Calu3 (cell line): ENCODE data around the gene KIR2DL1. TPM values are rescaled to one million over a fixed set of nuclear protein-coding genes. Genes with fewer than 3 reads are reported as not detected.
"Not testable (repeated sequence)": the region's sequence is repeated elsewhere in the genome, so short reads cannot be mapped to it uniquely, and the experiment has no call there.

Experiments used
- BruUV-seq: library from RNA; stranded (reverse); fragments of 400-500 nt; replicated peaks from 2 replicates; lab custom pipeline; 2021; lab: Mats Ljungman, UMichigan
- CTCF ChIA-PET: fragments of 300-600 bp; sonication (Branson Sonifier 250); formaldehyde crosslinking; loops from one replicate; lab custom pipeline; 2022; ENCODE audit warnings: antibody characterized with exemption; lab: Charles Lee
- DNase-seq: peaks from one replicate; pipeline ENCODE4 v3.0.0; 2022
- H3K27ac Mint-ChIP-seq: one replicate; pipeline ENCODE4 v1.8.0; 2022; ENCODE audit warnings: mixed read lengths; ENCODE audit not compliant: unreplicated experiment
- H3K27me3 Mint-ChIP-seq: one replicate; pipeline ENCODE4 v1.8.0; 2022; ENCODE audit warnings: mixed read lengths; ENCODE audit not compliant: unreplicated experiment
- H3K36me3 Mint-ChIP-seq: one replicate; pipeline ENCODE4 v1.8.0; 2022; ENCODE audit warnings: mild to moderate bottlenecking, moderate library complexity, mixed read lengths; ENCODE audit not compliant: insufficient read depth, unreplicated experiment
- H3K4me1 Mint-ChIP-seq: one replicate; pipeline ENCODE4 v1.8.0; 2022; ENCODE audit warnings: mild to moderate bottlenecking, low read depth, mixed read lengths; ENCODE audit not compliant: unreplicated experiment
- H3K4me3 Mint-ChIP-seq: one replicate; pipeline ENCODE4 v1.8.0; 2022; ENCODE audit warnings: mild to moderate bottlenecking, low read depth, moderate library complexity, mixed read lengths; ENCODE audit not compliant: unreplicated experiment
- H3K9me3 Mint-ChIP-seq: one replicate; pipeline ENCODE4 v1.8.0; 2022; ENCODE audit warnings: low read depth, mixed read lengths; ENCODE audit not compliant: unreplicated experiment
- CTCF ChIP-seq: fragments of 200-600 bp; IDR thresholded peaks from one replicate; pipeline ENCODE4 v1.8.0; 2022; ENCODE audit warnings: antibody characterized with exemption; ENCODE audit not compliant: unreplicated experiment
- intact Hi-C: fragments of 100-400 bp; cut with micrococcal nuclease; formaldehyde crosslinking; loops from one replicate; pipeline ENCODE4 v1.10.0; 2022; ENCODE audit not compliant: unreplicated experiment
- total RNA-seq: library from RNA; stranded (reverse); gene quantifications from 2 replicates; pipeline ENCODE4 v1.2.3, GENCODE V29; 2022

KIR2DL1 gene
- total RNA-seq, 1 experiment from 2014 or later, result not detected

- no peaks in the 10 kb centered on the region for H3K4me1 Mint-ChIP-seq
- H3K36me3 Mint-ChIP-seq, result no peaks in the 10 kb centered on the region
- no peak for DNase-seq
- CTCF ChIA-PET, result interaction anchor here (0.6 kb wide), 1 partner anchor 10 kb away, joined by 3 read pairs; no protein-coding TSS in a partner anchor
- intact Hi-C loops, result no loop called here
- no TSS peak for BruUV-seq
- TF ChIP-seq CTCF, result no peak
- no peak overlapping the region for H3K4me3 Mint-ChIP-seq
- H3K27ac Mint-ChIP-seq, result no peak overlapping the region
- peaks cover 2% of the 10 kb centered on the region for H3K9me3 Mint-ChIP-seq
- peaks cover 93% of the 10 kb centered on the region for H3K27me3 Mint-ChIP-seq
These were observed 36.3 kb downstream of the KIR2DL1 start for GRCh38 chr19:54805665-54806515.

- DNase-seq, result no peak
- no peaks in the 10 kb centered on the region for H3K36me3 Mint-ChIP-seq
- no TSS peak for BruUV-seq
- H3K27ac Mint-ChIP-seq, result no peak overlapping the region
- no peaks in the 10 kb centered on the region for H3K4me1 Mint-ChIP-seq
- peaks cover 98% of the 10 kb centered on the region for H3K27me3 Mint-ChIP-seq
- H3K9me3 Mint-ChIP-seq, result no peaks in the 10 kb centered on the region
- CTCF ChIA-PET, result no interaction called here
- intact Hi-C loops, result no loop called here
- TF ChIP-seq CTCF, result no peak
- no peak overlapping the region for H3K4me3 Mint-ChIP-seq
These were observed 36.9 kb downstream of the KIR2DL1 start for GRCh38 chr19:54806516-54806838.

DNA sequence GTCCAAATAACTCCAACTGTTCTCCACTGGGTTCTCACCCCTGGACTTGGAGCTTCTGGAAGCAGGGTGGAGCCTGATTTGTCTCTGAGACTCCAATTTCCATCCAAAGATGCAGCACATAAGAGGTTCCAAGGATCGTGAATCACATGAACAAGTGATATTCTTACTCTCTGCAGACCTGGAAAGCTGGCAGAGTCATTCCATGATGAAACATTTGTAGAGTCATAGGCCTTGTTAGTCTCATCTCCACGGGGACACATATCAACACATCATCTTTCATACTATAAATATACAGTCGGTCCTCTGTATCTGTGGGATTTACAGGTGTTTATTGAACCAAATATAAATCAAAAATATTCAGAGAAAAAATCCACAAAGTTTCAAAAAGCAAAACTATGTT is 45.0 kb downstream of the KIR2DL1 start:
- H3K27me3 Mint-ChIP-seq, result peaks cover 56% of the 10 kb centered on the region
- BruUV-seq, H3K27ac Mint-ChIP-seq, H3K4me3 Mint-ChIP-seq, CTCF ChIA-PET, intact Hi-C loops, H3K36me3 Mint-ChIP-seq, H3K9me3 Mint-ChIP-seq, H3K4me1 Mint-ChIP-seq, DNase-seq: not testable (repeated sequence)

DNA sequence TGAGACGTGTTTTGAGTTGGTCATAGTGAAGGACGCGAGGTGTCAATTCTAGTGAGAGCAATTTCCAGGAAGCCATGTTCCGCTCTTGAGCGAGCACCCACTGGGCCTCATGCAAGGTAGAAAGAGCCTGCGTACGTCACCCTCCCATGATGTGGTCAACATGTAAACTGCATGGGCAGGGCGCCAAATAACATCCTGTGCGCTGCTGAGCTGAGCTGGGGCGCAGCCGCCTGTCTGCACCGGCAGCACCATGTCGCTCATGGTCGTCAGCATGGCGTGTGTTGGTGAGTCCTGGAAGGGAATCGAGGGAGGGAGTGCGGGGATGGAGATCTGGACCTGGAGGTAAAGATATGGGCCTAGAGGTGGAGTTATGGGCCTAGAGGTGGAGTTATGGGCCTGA is 46.7 kb downstream of the KIR2DL1 start, which contains the start of gene KIR3DL1:
KIR3DL1 (plus strand) TSS at position 218 of the 400 bp plus-strand sequence.
- H3K27ac Mint-ChIP-seq, H3K4me1 Mint-ChIP-seq, intact Hi-C loops, CTCF ChIA-PET, BruUV-seq, H3K36me3 Mint-ChIP-seq, H3K9me3 Mint-ChIP-seq, DNase-seq, H3K4me3 Mint-ChIP-seq: not testable (repeated sequence)
- peaks cover 56% of the 10 kb centered on the region for H3K27me3 Mint-ChIP-seq

DNA sequence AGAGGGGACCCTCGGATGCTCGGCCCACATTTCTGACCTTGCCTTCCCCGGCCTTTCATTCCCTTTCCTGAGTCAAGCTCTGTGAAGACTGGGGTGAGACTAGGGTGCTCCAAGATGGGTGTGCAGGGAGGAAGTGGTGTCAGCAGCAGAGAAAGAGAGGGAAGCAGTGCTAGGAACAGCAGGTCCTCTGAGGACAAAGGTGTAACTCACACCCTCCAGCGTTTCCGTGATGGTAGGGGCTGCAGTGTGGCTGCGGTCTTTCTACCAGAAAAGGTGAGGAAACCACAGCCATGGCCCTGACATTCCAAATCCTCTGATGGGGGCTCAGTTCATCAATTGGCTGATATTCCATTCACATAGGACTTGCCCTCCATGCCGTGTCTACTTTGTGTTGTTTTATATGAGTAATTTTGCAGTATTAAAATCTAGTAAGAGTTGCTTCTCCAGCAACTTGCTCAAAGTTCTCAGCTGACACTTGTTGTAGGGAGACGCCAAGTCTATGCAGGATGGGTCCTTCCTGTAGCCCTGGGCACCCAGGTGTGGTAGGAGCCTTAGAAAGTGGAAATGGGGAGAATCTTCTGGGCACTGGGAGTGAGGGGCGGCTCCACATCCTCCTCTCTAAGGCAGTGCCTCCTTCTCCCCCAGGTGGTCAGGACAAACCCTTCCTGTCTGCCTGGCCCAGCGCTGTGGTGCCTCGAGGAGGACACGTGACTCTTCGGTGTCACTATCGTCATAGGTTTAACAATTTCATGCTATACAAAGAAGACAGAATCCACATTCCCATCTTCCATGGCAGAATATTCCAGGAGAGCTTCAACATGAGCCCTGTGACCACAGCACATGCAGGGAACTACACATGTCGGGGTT is 48.3 kb downstream of the KIR2DL1 start:
- Mint-ChIP-seq H3K4me3 (no peak overlapping the region), H3K36me3 (no peaks in the 10 kb centered on the region), H3K9me3 (no peaks in the 10 kb centered on the region), H3K27me3 (peaks cover 53% of the 10 kb centered on the region), H3K27ac (no peak overlapping the region), H3K4me1 (no peaks in the 10 kb centered on the region)
- CTCF ChIA-PET, result no interaction called here
- intact Hi-C loops, result no loop called here
- TF ChIP-seq CTCF, result no peak
- no peak for DNase-seq
- BruUV-seq, result no TSS peak

GRCh38 chr19:54824416-54824815 is 54.8 kb downstream of the KIR2DL1 start:
- H3K36me3 Mint-ChIP-seq, H3K4me3 Mint-ChIP-seq, H3K27ac Mint-ChIP-seq, intact Hi-C loops, BruUV-seq, CTCF ChIA-PET, H3K9me3 Mint-ChIP-seq, H3K4me1 Mint-ChIP-seq, DNase-seq: not testable (repeated sequence)
- peaks cover 67% of the 10 kb centered on the region for H3K27me3 Mint-ChIP-seq

GRCh38 chr19:54825326-54825725 is 55.7 kb downstream of the KIR2DL1 start:
- peaks cover 67% of the 10 kb centered on the region for H3K27me3 Mint-ChIP-seq
- intact Hi-C loops, H3K36me3 Mint-ChIP-seq, DNase-seq, BruUV-seq, H3K4me3 Mint-ChIP-seq, H3K4me1 Mint-ChIP-seq, H3K27ac Mint-ChIP-seq, CTCF ChIA-PET, H3K9me3 Mint-ChIP-seq: not testable (repeated sequence)
